ENCODE data around the gene MED27.

Gene MED27

DNA sequence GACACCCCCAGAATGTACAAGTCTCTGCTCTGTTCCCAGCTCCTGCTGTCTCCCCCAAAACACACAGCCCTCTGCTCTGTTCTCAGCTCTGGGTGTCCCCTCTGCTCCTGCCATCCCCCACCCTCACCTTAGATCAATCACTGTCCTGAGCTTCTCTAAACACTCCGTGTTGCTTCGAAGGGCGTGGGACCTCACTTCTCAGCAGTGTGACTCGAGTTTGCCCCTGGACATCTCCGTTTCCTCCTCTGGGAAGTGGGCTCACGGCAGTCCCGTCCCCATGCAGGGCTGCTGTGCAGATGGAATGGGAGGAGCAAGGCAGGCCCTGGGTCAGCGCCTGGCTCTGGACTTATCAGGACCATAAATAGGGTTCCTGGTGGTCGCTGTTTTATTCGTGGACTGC lies 241.8 kb downstream of the MED27 start:
- ATAC-seq (ENCODE audit: insufficient read depth, low read depth) = no peak
- H3K79me2 ChIP-seq (ENCODE audit: insufficient read depth, low read length) = no peaks in the 10 kb centered on the region

DNA sequence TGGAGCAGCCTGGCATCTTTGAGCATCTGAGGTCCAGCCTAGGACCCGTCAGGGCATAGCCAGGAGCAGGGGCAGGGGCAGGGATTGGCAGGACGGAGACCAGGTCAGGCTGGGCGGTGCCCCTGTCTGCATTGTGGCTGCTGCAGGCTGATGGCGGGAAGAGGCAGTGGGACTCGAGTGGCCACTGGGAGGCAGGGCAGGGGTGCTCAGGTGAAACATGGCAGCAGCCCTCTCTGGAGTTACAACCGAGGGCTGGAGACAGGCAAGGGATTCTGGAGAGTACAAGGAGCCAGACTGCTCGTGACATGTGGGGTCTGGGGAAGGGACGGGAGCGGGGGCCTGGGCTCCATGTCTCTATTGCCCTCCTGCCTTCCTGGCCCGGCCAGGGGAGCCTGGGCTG lies 242.4 kb downstream of the MED27 start:
- ATAC-seq (ENCODE audit: insufficient read depth, low read depth) (no peak), DNase-seq (no peak)
- no peak overlapping the region for H3K4me2 ChIP-seq (ENCODE audit: insufficient read depth, low read length)

More for the DNA sequence above, 241.8 kb downstream of the MED27 start:
- H4K20me1 ChIP-seq (ENCODE audit: insufficient read depth, low read length) = no peaks in the 10 kb centered on the region
- H2AFZ ChIP-seq (ENCODE audit: low read depth, low read length) = no peak overlapping the region
- H3K4me2 ChIP-seq (ENCODE audit: insufficient read depth, low read length) = no peak overlapping the region
- H3K27ac ChIP-seq (ENCODE audit: low read length) = no peak overlapping the region
- TF ChIP-seq EZH2 (IDR thresholded peaks at IDR 0.05; ENCODE audit: borderline replicate concordance, low read depth, low read length, severe bottlenecking) = no peak
- TF ChIP-seq, protein P1, sequence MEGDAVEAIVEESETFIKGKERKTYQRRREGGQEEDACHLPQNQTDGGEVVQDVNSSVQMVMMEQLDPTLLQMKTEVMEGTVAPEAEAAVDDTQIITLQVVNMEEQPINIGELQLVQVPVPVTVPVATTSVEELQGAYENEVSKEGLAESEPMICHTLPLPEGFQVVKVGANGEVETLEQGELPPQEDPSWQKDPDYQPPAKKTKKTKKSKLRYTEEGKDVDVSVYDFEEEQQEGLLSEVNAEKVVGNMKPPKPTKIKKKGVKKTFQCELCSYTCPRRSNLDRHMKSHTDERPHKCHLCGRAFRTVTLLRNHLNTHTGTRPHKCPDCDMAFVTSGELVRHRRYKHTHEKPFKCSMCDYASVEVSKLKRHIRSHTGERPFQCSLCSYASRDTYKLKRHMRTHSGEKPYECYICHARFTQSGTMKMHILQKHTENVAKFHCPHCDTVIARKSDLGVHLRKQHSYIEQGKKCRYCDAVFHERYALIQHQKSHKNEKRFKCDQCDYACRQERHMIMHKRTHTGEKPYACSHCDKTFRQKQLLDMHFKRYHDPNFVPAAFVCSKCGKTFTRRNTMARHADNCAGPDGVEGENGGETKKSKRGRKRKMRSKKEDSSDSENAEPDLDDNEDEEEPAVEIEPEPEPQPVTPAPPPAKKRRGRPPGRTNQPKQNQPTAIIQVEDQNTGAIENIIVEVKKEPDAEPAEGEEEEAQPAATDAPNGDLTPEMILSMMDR (IDR thresholded peaks at IDR 0.05; ENCODE audit: borderline replicate concordance, extremely low read depth, low read length, poor library complexity, severe bottlenecking) = no peak
- no peak overlapping the region for H3K9ac ChIP-seq (ENCODE audit: low read depth, low read length)
- no peak for DNase-seq
- H3K4me1 ChIP-seq (ENCODE audit: insufficient read depth, low read length) = no peaks in the 10 kb centered on the region
- no peak overlapping the region for H3K4me3 ChIP-seq (ENCODE audit: low read depth in 1 of 2, low read length in 2 of 2)
- H3K27me3 ChIP-seq (ENCODE audit: insufficient read depth, low read length, poor library complexity) = no peaks in the 10 kb centered on the region
- H3K36me3 ChIP-seq (ENCODE audit: insufficient read depth, low read length) = no peaks in the 10 kb centered on the region
- peaks cover 6% of the 10 kb centered on the region for H3K9me3 ChIP-seq (ENCODE audit: insufficient read depth, low read length, severe bottlenecking)

DNA sequence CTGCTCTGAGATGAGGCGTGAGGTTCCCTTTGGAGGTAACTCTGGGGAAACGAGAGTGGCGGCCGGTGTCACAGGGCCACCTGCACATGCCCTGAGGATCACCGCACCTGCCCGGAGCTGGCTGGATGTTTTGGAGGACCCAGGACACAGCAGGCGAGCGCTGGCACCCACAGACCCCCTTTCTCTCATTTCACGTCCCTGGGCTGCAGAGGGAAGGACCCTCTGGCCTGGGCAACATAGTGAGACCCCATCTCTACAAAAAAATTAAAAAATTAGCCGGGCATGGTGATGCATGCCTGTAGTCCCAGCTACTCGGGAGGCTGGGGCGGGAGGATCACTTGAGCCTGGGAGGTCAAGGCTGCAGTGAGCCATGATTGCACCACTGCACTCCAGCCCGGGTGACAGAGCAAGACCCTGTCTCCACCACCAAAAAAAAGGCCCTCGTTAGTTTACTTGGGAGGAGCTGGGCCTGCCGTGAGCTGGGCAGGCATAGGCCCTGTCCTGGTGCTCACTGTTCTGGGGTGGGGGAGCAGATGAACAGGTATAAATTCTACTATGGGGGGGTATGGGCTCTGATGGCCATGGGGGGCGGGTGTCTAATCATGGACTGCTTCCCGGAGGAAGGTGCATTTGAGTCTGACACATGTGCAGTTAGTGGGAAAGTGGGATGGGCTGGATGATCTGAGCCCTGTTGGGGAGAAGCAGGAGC lies 242.9 kb downstream of the MED27 start:
- TF ChIP-seq EZH2 (IDR thresholded peaks at IDR 0.05; ENCODE audit: borderline replicate concordance, low read depth, low read length, severe bottlenecking) = no peak
- TF ChIP-seq, protein P1 (IDR thresholded peaks at IDR 0.05; ENCODE audit: borderline replicate concordance, extremely low read depth, low read length, poor library complexity, severe bottlenecking) = no peak
- Histone ChIP-seq H3K27ac (ENCODE audit: low read length) (no peak overlapping the region), H3K4me1 (ENCODE audit: insufficient read depth, low read length) (no peaks in the 10 kb centered on the region), H3K9ac (ENCODE audit: low read depth, low read length) (no peak overlapping the region), H4K20me1 (ENCODE audit: insufficient read depth, low read length) (no peaks in the 10 kb centered on the region), H3K79me2 (ENCODE audit: insufficient read depth, low read length) (no peaks in the 10 kb centered on the region), H3K27me3 (ENCODE audit: insufficient read depth, low read length, poor library complexity) (no peaks in the 10 kb centered on the region), H3K4me2 (ENCODE audit: insufficient read depth, low read length) (no peak overlapping the region), H3K4me3 (ENCODE audit: low read depth in 1 of 2, low read length in 2 of 2) (no peak overlapping the region), H3K36me3 (ENCODE audit: insufficient read depth, low read length) (no peaks in the 10 kb centered on the region), H3K9me3 (ENCODE audit: insufficient read depth, low read length, severe bottlenecking) (peaks cover 6% of the 10 kb centered on the region), H2AFZ (ENCODE audit: low read depth, low read length) (no peak overlapping the region)
- DNase-seq (no peak), ATAC-seq (ENCODE audit: insufficient read depth, low read depth) (no peak)

More for the DNA sequence above, 242.4 kb downstream of the MED27 start:
- H2AFZ ChIP-seq (ENCODE audit: low read depth, low read length) = no peak overlapping the region
- H3K27me3 ChIP-seq (ENCODE audit: insufficient read depth, low read length, poor library complexity) = no peaks in the 10 kb centered on the region
- no peaks in the 10 kb centered on the region for H3K36me3 ChIP-seq (ENCODE audit: insufficient read depth, low read length)
- no peak overlapping the region for H3K27ac ChIP-seq (ENCODE audit: low read length)
- peaks cover 6% of the 10 kb centered on the region for H3K9me3 ChIP-seq (ENCODE audit: insufficient read depth, low read length, severe bottlenecking)
- no peak overlapping the region for H3K9ac ChIP-seq (ENCODE audit: low read depth, low read length)
- no peak overlapping the region for H3K4me3 ChIP-seq (ENCODE audit: low read depth in 1 of 2, low read length in 2 of 2)
- H4K20me1 ChIP-seq (ENCODE audit: insufficient read depth, low read length) = no peaks in the 10 kb centered on the region
- TF ChIP-seq, protein P1 (IDR thresholded peaks at IDR 0.05; ENCODE audit: borderline replicate concordance, extremely low read depth, low read length, poor library complexity, severe bottlenecking) = peak; percentile 34
- TF ChIP-seq EZH2 (IDR thresholded peaks at IDR 0.05; ENCODE audit: borderline replicate concordance, low read depth, low read length, severe bottlenecking) = no peak
- no peaks in the 10 kb centered on the region for H3K79me2 ChIP-seq (ENCODE audit: insufficient read depth, low read length)
- no peaks in the 10 kb centered on the region for H3K4me1 ChIP-seq (ENCODE audit: insufficient read depth, low read length)

Data from DND-41 (cell line).